H9 (cell line): ENCODE measurements around the gene GORASP1. TPM values are rescaled to one million over a fixed set of nuclear protein-coding genes. Genes with fewer than 3 reads are reported as not detected.
A peak's percentile ranks its signal among the peaks of the same experiment; 100 is the strongest.

Experiments
- DNase-seq: peaks from one replicate; pipeline ENCODE4 v3.0.0-alpha.2; 2017
- H2AFZ ChIP-seq: one replicate; pipeline ENCODE4 v1.6.1; 2013; ENCODE audit warnings: mild to moderate bottlenecking, low read length, control low read depth, moderate library complexity
- H2AK5ac ChIP-seq: 2 replicates; pipeline ENCODE4 v1.6.1; 2013; ENCODE audit warnings: low read length, control low read depth, mixed read lengths; ENCODE audit not compliant: insufficient read length
- H2BK120ac ChIP-seq: one replicate; pipeline ENCODE4 v1.6.1; 2013; ENCODE audit warnings: low read depth, mild to moderate bottlenecking, low read length, control low read depth, inconsistent platforms; ENCODE audit not compliant: poor library complexity, severe bottlenecking
- H2BK12ac ChIP-seq: 2 replicates; pipeline ENCODE4 v1.6.1; 2013; ENCODE audit warnings: low read length, control low read depth, mixed read lengths, low read depth; ENCODE audit not compliant: insufficient read length
- H2BK15ac ChIP-seq: 2 replicates; pipeline ENCODE4 v1.6.1; 2013; ENCODE audit warnings: low read depth, low read length, control low read depth
- H2BK20ac ChIP-seq: one replicate; pipeline ENCODE4 v1.6.1; 2013; ENCODE audit warnings: low read depth, mild to moderate bottlenecking, low read length, control low read depth, inconsistent platforms; ENCODE audit not compliant: poor library complexity, severe bottlenecking
- H2BK5ac ChIP-seq: 2 replicates; pipeline ENCODE4 v1.6.1; 2013; ENCODE audit warnings: low read length, control low read depth, mixed read lengths; ENCODE audit not compliant: insufficient read length
- H3K14ac ChIP-seq: 2 replicates; pipeline ENCODE4 v1.6.1; 2013; ENCODE audit warnings: low read length, control low read depth; ENCODE audit not compliant: insufficient read depth
- H3K18ac ChIP-seq: 2 replicates; pipeline ENCODE4 v1.6.1; 2013; ENCODE audit warnings: low read depth, mild to moderate bottlenecking, mixed read lengths, low read length, control low read depth; ENCODE audit not compliant: insufficient read length
- H3K23ac ChIP-seq: 2 replicates; pipeline ENCODE4 v1.6.1; 2013; ENCODE audit warnings: low read length, control low read depth, mixed read lengths, low read depth; ENCODE audit not compliant: insufficient read length
- H3K23me2 ChIP-seq: 2 replicates; pipeline ENCODE4 v1.6.1; 2013; ENCODE audit warnings: low read depth, mild to moderate bottlenecking, mixed read lengths, low read length, control low read depth; ENCODE audit not compliant: insufficient read length, poor library complexity, severe bottlenecking
- H3K27ac ChIP-seq: 2 replicates; pipeline ENCODE4 v1.5.1; 2013; ENCODE audit warnings: low read length, control low read depth, mixed read lengths, low read depth; ENCODE audit not compliant: insufficient read length
- H3K27me3 ChIP-seq: 2 replicates; pipeline ENCODE4 v1.6.1; 2013; ENCODE audit warnings: low read length, control low read depth, inconsistent platforms; ENCODE audit not compliant: insufficient read depth
- H3K4ac ChIP-seq: 2 replicates; pipeline ENCODE4 v1.6.1; 2013; ENCODE audit warnings: low read depth, mild to moderate bottlenecking, control low read depth, inconsistent platforms, low read length, moderate library complexity
- H3K4me1 ChIP-seq: 2 replicates; pipeline ENCODE4 v1.6.1; 2013; ENCODE audit warnings: low read length, control low read depth, inconsistent platforms; ENCODE audit not compliant: insufficient read depth
- H3K4me2 ChIP-seq: 2 replicates; pipeline ENCODE4 v1.6.1; 2013; ENCODE audit warnings: low read length, control low read depth, mixed read lengths; ENCODE audit not compliant: insufficient read length, insufficient read depth
- H3K56ac ChIP-seq: 2 replicates; pipeline ENCODE4 v1.6.1; 2013; ENCODE audit warnings: low read depth, mild to moderate bottlenecking, mixed read lengths, low read length, control low read depth; ENCODE audit not compliant: insufficient read length
- H3K79me1 ChIP-seq: 2 replicates; pipeline ENCODE4 v1.6.1; 2013; ENCODE audit warnings: low read depth, mild to moderate bottlenecking, moderate library complexity, low read length, control low read depth, inconsistent platforms; ENCODE audit not compliant: insufficient read depth, poor library complexity, severe bottlenecking
- H3K79me2 ChIP-seq: 2 replicates; pipeline ENCODE4 v1.6.1; 2013; ENCODE audit warnings: low read length, control low read depth, inconsistent platforms; ENCODE audit not compliant: insufficient read depth
- H3K9ac ChIP-seq: 2 replicates; pipeline ENCODE4 v1.6.1; 2013; ENCODE audit warnings: low read length, control low read depth, mixed read lengths; ENCODE audit not compliant: insufficient read length; ENCODE audit errors: extremely low read depth
- H3K9me3 ChIP-seq: one replicate; pipeline ENCODE4 v1.6.1; 2013; ENCODE audit warnings: low read depth, low read length, inconsistent platforms; ENCODE audit not compliant: control insufficient read depth
- H3T11ph ChIP-seq: one replicate; pipeline ENCODE4 v1.6.1; 2013; ENCODE audit warnings: mild to moderate bottlenecking, low read length, control low read depth, inconsistent platforms
- H4K20me1 ChIP-seq: one replicate; pipeline ENCODE4 v1.6.1; 2013; ENCODE audit not compliant: control insufficient read depth, insufficient read length, insufficient read depth
- H4K5ac ChIP-seq: 2 replicates; pipeline ENCODE4 v1.6.1; 2013; ENCODE audit warnings: low read depth, mild to moderate bottlenecking, mixed read lengths, low read length, control low read depth; ENCODE audit not compliant: insufficient read length
- H4K8ac ChIP-seq: replicated peaks from 2 replicates; pipeline ENCODE4 v1.6.1; 2013; ENCODE audit warnings: low read length, control low read depth, mixed read lengths, low read depth; ENCODE audit not compliant: insufficient read length
- H4K91ac ChIP-seq: 2 replicates; pipeline ENCODE4 v1.6.1; 2013; ENCODE audit warnings: low read depth, mild to moderate bottlenecking, moderate library complexity, mixed read lengths, low read length, control low read depth; ENCODE audit not compliant: insufficient read length
- H3K27ac Mint-ChIP-seq, 3 experiments: 2 replicates in 2 of 3; 3 replicates in 1 of 3; pipeline ENCODE4 v1.8.0; 2020 to 2021; ENCODE audit warnings: mixed read lengths in 3 of 3, mild to moderate bottlenecking in 1 of 3, moderate library complexity in 1 of 3
- H3K27me3 Mint-ChIP-seq: 2 replicates; pipeline ENCODE4 v1.8.0; 2021; ENCODE audit warnings: low read depth, mild to moderate bottlenecking, moderate library complexity, mixed read lengths
- H3K36me3 Mint-ChIP-seq, 3 experiments: 2 replicates in 2 of 3; 3 replicates in 1 of 3; pipeline ENCODE4 v1.8.0; 2020 to 2021; ENCODE audit warnings: low read depth in 3 of 3, mixed read lengths in 3 of 3; ENCODE audit not compliant: insufficient read depth in 1 of 3
- H3K4me1 Mint-ChIP-seq, 2 experiments: 2 replicates each; pipeline ENCODE4 v1.8.0; 2020; ENCODE audit warnings: mixed read lengths in 2 of 2
- H3K4me3 Mint-ChIP-seq, 2 experiments: 2 replicates in 1 of 2; 3 replicates in 1 of 2; pipeline ENCODE4 v1.8.0; 2020 to 2021; ENCODE audit warnings: mild to moderate bottlenecking in 2 of 2, mixed read lengths in 2 of 2, moderate library complexity in 1 of 2
- H3K9me3 Mint-ChIP-seq, 2 experiments: 2 replicates in 1 of 2; 3 replicates in 1 of 2; pipeline ENCODE4 v1.8.0; 2020; ENCODE audit warnings: mild to moderate bottlenecking in 2 of 2, mixed read lengths in 2 of 2, moderate library complexity in 1 of 2
- CTCF ChIP-seq: fragments of 200-600 bp; sonication (generic); conservative IDR thresholded peaks from 3 replicates; pipeline ENCODE4 v1.8.0; 2021; ENCODE audit warnings: antibody characterized with exemption, mild to moderate bottlenecking
- WGBS: extraction: QIAGEN DNeasy Blood & Tissue Kit; methylation state at CpG from one replicate; pipeline ENCODE4 v1.1.7; 2013; ENCODE audit warnings: missing lambda C conversion rate, low lambda C conversion rate, mixed read lengths; ENCODE audit not compliant: insufficient read length; ENCODE audit errors: extremely low coverage; 5-methylcytosine and 5-hydroxymethylcytosine counted together
- total RNA-seq: library from RNA; stranded (reverse); gene quantifications from 2 replicates; pipeline ENCODE4 v1.2.1, GENCODE V29; 2021

GORASP1 gene
- total RNA-seq, 1 experiment from 2014 or later, result 37.4 TPM

- no peak for DNase-seq
- Mint-ChIP-seq H3K27ac (peak overlapping the region in 2 of 3 experiments; percentile 20 to 30; a peak in 2 of 7 replicates), H3K9me3 (no peaks in the 10 kb centered on the region; a peak in 2 of 5 replicates), H3K27me3 (peaks cover 2% of the 10 kb centered on the region), H3K4me3 (0 out of 5 replicates have a peak overlapping the region, but pooled peaks of 1 of the 2 experiments have one; percentile 0), H3K36me3 (peaks cover 9 to 32% (median 28%) of the 10 kb centered on the region in 3 experiments), H3K4me1 (peaks cover 60 to 67% of the 10 kb centered on the region in 2 experiments)
- no peak overlapping the region for H2BK5ac ChIP-seq
- peaks cover 12% of the 10 kb centered on the region for H3K23me2 ChIP-seq
- no peak overlapping the region for H3K14ac ChIP-seq
- no peak overlapping the region for H2BK120ac ChIP-seq
- no peak overlapping the region for H4K91ac ChIP-seq
- H3K56ac ChIP-seq, result no peak overlapping the region
- no peak overlapping the region for H4K8ac ChIP-seq
- no peaks in the 10 kb centered on the region for H3K79me1 ChIP-seq
- no peak overlapping the region for H3T11ph ChIP-seq
- H2AK5ac ChIP-seq, result no peak overlapping the region
- H3K4me1 ChIP-seq, result peaks cover 22% of the 10 kb centered on the region; the same call in 1 of the 2 replicates
- no peak overlapping the region for H2BK12ac ChIP-seq
- H2BK20ac ChIP-seq, result no peak overlapping the region
- H3K4ac ChIP-seq, result no peak overlapping the region
- no CpG with 5 or more reads among the region's 4 CpGs for WGBS
- H3K9me3 ChIP-seq, result no peaks in the 10 kb centered on the region
- H3K18ac ChIP-seq, result no peak overlapping the region
- no peaks in the 10 kb centered on the region for H3K27me3 ChIP-seq
- no peak overlapping the region for H3K23ac ChIP-seq
- no peaks in the 10 kb centered on the region for H4K20me1 ChIP-seq
- H3K9ac ChIP-seq, result no peak overlapping the region
- no peak overlapping the region for H2BK15ac ChIP-seq
- peaks cover 5% of the 10 kb centered on the region; the same call in 1 of the 2 replicates for H3K79me2 ChIP-seq
- H3K4me2 ChIP-seq, result no peak overlapping the region
- H3K27ac ChIP-seq, result no peak overlapping the region
- no peak overlapping the region for H4K5ac ChIP-seq
- no peak overlapping the region for H2AFZ ChIP-seq
- no peak for TF ChIP-seq CTCF
Measured at GRCh38 chr3:39149059-39149455, 41.6 kb upstream of the GORASP1 start.
